Prostate gland (tissue), 2 donors: ENCODE measurements around the gene COG2. TPM values are rescaled to one million over a fixed set of nuclear protein-coding genes. Genes with fewer than 3 reads are reported as not detected.

Experiments
- DNase-seq: peaks from one replicate; pipeline ENCODE4 v3.0.0-alpha.2; 2019; ENCODE audit warnings: low spot score
- H3K27ac ChIP-seq, 2 donors: fragments of 200-600 bp; sonication (generic); 2 replicates each; pipeline ENCODE4 v1.5.1; 2017 to 2019
- H3K27me3 ChIP-seq: fragments of 200-600 bp; sonication (generic); replicated peaks from 2 replicates; pipeline ENCODE4 v1.5.1; 2019; ENCODE audit not compliant: insufficient read depth
- H3K36me3 ChIP-seq, 2 donors: fragments of 200-600 bp; sonication (generic); 1 replicate in 1 of 2; 2 replicates in 1 of 2; pipeline versions ENCODE4 v1.5.1 to v1.8.1; 2017 to 2019
- H3K4me1 ChIP-seq: fragments of 200-600 bp; sonication (generic); replicated peaks from 2 replicates; pipeline ENCODE4 v1.5.1; 2019
- H3K4me3 ChIP-seq, 2 donors: fragments of 200-600 bp; sonication (generic); 2 replicates each; pipeline ENCODE4 v1.5.1; 2017 to 2019
- H3K9me3 ChIP-seq: fragments of 200-600 bp; sonication (generic); 2 replicates; pipeline ENCODE4 v1.5.1; 2017
- POLR2A ChIP-seq: fragments of 450-650 bp; IDR thresholded peaks from one replicate; pipeline ENCODE4 v1.6.1; 2016; ENCODE audit warnings: antibody characterized with exemption, mild to moderate bottlenecking
- POLR2AphosphoS5 ChIP-seq: sonication (generic); formaldehyde crosslinking; IDR thresholded peaks from one replicate; pipeline ENCODE4 v1.6.1; 2017; ENCODE audit warnings: antibody characterized with exemption
- WGBS: methylation state at CpG from one replicate; pipeline ENCODE4 v1.1.5; 2018; 5-methylcytosine and 5-hydroxymethylcytosine counted together
- intact Hi-C: fragments of 100-400 bp; cut with DNase I; formaldehyde crosslinking; loops from one replicate; pipeline ENCODE4 v1.14.2; 2022
- total RNA-seq, 2 donors: library from RNA; depleted of rRNA; stranded (reverse); fragments of >200 nt; gene quantifications; one replicate each; pipeline ENCODE4 v1.1.0, GENCODE V29; 2016
- TF ChIP-seq, protein P1 (sequence below), 4 experiments: fragments of 200-600 bp in 2 of 4; fragments of 450-650 bp in 2 of 4; sonication (generic) in 2 of 4; IDR thresholded peaks; 1 replicate in 3 of 4; 2 replicates in 1 of 4; pipeline ENCODE4 v1.5.1; 2016 to 2019; ENCODE audit warnings: antibody characterized with exemption in 4 of 4, mild to moderate bottlenecking in 2 of 4, moderate library complexity in 2 of 4

Gene COG2
- total RNA-seq, 2 donors from 2014 or later, result 26.1 to 32.8 TPM

GRCh38 chr1:230682882-230683610 is 40.8 kb downstream of the COG2 start:
- Histone ChIP-seq H3K4me3 (no peak overlapping the region), H3K27me3 (no peaks in the 10 kb centered on the region), H3K9me3 (no peaks in the 10 kb centered on the region), H3K4me1 (no peaks in the 10 kb centered on the region), H3K27ac (peak overlapping the region in 1 of 2 donors; percentile 56), H3K36me3 (peaks cover 0 to 7% of the 10 kb centered on the region in 2 donors)
- 58% methylated on average over 9 of the region's 9 CpGs for WGBS
- no peak for TF ChIP-seq POLR2A
- no peak for TF ChIP-seq POLR2AphosphoS5
- TF ChIP-seq, protein P1, sequence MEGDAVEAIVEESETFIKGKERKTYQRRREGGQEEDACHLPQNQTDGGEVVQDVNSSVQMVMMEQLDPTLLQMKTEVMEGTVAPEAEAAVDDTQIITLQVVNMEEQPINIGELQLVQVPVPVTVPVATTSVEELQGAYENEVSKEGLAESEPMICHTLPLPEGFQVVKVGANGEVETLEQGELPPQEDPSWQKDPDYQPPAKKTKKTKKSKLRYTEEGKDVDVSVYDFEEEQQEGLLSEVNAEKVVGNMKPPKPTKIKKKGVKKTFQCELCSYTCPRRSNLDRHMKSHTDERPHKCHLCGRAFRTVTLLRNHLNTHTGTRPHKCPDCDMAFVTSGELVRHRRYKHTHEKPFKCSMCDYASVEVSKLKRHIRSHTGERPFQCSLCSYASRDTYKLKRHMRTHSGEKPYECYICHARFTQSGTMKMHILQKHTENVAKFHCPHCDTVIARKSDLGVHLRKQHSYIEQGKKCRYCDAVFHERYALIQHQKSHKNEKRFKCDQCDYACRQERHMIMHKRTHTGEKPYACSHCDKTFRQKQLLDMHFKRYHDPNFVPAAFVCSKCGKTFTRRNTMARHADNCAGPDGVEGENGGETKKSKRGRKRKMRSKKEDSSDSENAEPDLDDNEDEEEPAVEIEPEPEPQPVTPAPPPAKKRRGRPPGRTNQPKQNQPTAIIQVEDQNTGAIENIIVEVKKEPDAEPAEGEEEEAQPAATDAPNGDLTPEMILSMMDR (IDR thresholded peaks at IDR 0.05), result no peak
- no peak for DNase-seq
- intact Hi-C loops, result no loop called here

- DNase-seq, result no peak
- Histone ChIP-seq H3K4me1 (no peaks in the 10 kb centered on the region), H3K27ac (no peak overlapping the region), H3K36me3 (peaks cover 0 to 7% of the 10 kb centered on the region in 2 donors), H3K27me3 (no peaks in the 10 kb centered on the region), H3K4me3 (no peak overlapping the region), H3K9me3 (no peaks in the 10 kb centered on the region)
- intact Hi-C loops, result no loop called here
- 93% methylated on average over 2 of the region's 2 CpGs for WGBS
- TF ChIP-seq, protein P1 (IDR thresholded peaks at IDR 0.05), result no peak
- TF ChIP-seq POLR2AphosphoS5 (no peak), POLR2A (no peak)
Measured at GRCh38 chr1:230684146-230684545, 41.9 kb downstream of the COG2 start.

DNA sequence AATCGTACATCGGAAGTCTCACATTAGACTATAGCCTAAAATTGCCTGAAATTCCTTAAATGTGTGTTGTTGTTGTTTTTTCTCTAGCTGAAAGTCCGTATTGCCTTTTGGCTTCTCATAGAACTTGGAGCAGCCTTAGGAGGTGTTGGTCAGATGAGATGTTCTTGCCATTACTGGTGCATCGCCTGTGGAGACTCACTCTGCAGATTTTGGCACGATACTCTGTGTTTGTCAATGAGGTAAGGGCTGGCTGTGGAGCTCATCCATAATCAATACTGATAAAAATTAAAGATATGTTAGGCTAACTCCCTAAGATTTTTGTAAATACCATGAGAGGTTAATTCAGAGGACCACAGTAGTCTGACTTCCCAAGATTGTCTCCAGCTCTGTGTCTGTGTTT is 42.7 kb downstream of the COG2 start:
- Histone ChIP-seq H3K4me1 (no peaks in the 10 kb centered on the region), H3K9me3 (no peaks in the 10 kb centered on the region), H3K27me3 (no peaks in the 10 kb centered on the region), H3K27ac (no peak overlapping the region), H3K36me3 (peaks cover 3 to 9% of the 10 kb centered on the region in 2 donors), H3K4me3 (no peak overlapping the region)
- DNase-seq, result no peak
- WGBS, result 98% methylated on average over 5 of the region's 5 CpGs
- TF ChIP-seq POLR2A, result no peak
- intact Hi-C loops, result no loop called here

DNA sequence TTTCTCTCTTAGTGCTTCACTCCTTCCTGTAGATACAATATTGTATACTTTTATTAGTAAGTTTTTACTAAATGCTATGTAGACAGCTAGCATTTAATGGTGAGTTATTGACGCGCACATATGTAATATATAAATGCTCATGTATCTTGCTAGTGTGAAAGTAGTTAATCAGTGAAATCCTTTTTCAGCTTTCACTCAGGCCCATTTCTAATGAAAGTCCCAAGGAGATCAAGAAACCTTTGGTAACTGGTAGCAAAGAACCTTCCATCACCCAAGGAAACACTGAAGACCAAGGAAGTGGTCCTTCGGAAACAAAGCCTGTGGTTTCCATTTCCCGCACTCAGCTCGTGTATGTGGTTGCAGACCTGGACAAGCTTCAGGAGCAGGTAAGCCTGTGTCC is 44.5 kb downstream of the COG2 start:
- Histone ChIP-seq H3K4me1 (no peaks in the 10 kb centered on the region), H3K36me3 (peaks cover 6 to 13% of the 10 kb centered on the region in 2 donors), H3K9me3 (no peaks in the 10 kb centered on the region), H3K4me3 (no peak overlapping the region), H3K27ac (no peak overlapping the region), H3K27me3 (no peaks in the 10 kb centered on the region)
- no peak for DNase-seq
- WGBS, result 84% methylated on average over 5 of the region's 5 CpGs
- intact Hi-C loops, result no loop called here
- no peak for TF ChIP-seq POLR2A
- TF ChIP-seq POLR2AphosphoS5, result no peak
- TF ChIP-seq, protein P1 (IDR thresholded peaks at IDR 0.05), result no peak

- DNase-seq, result no peak
- Histone ChIP-seq H3K36me3 (peaks cover 6 to 16% of the 10 kb centered on the region in 2 donors), H3K4me3 (no peak overlapping the region), H3K27ac (no peak overlapping the region), H3K9me3 (no peaks in the 10 kb centered on the region), H3K4me1 (no peaks in the 10 kb centered on the region), H3K27me3 (no peaks in the 10 kb centered on the region)
- intact Hi-C loops, result no loop called here
- TF ChIP-seq POLR2AphosphoS5, result no peak
- TF ChIP-seq, protein P1 (IDR thresholded peaks at IDR 0.05), result no peak
- TF ChIP-seq POLR2A, result no peak
- 85% methylated on average over 9 of the region's 9 CpGs for WGBS
Measured at GRCh38 chr1:230690101-230690500, 47.8 kb downstream of the COG2 start.
